PC-3 (cell line): Measurements from ENCODE around the gene SFXN4. TPM values are rescaled to one million over a fixed set of nuclear protein-coding genes. Genes with fewer than 3 reads are reported as not detected.

ENCODE experiments used
- ATAC-seq: fragments of 200-7000 bp; cut with Tn5 transposase; 2 replicates; pipeline ENCODE4 v1.9.1; 2020; ENCODE audit warnings: mild to moderate bottlenecking, moderate library complexity
- BruUV-seq: library from RNA; stranded (reverse); fragments of 400-500 nt; replicated peaks from 2 replicates; lab custom pipeline; 2021; lab: Mats Ljungman, UMichigan
- CTCF ChIA-PET: fragments of 300-600 bp; sonication (Branson Sonifier 250); formaldehyde crosslinking; loops from one replicate; lab custom pipeline; 2022; ENCODE audit warnings: antibody characterized with exemption; lab: Charles Lee
- POLR2A ChIA-PET: fragments of 300-600 bp; sonication (Branson Sonifier 250); formaldehyde crosslinking; loops from one replicate; lab custom pipeline; 2022; ENCODE audit warnings: antibody characterized with exemption; ENCODE audit not compliant: unreplicated experiment; lab: Charles Lee
- DNase-seq: peaks from one replicate; pipeline ENCODE4 v3.0.0-alpha.2; 2015
- H2AFZ ChIP-seq: fragments of 300-600 bp; sonication (generic); 2 replicates; pipeline ENCODE4 v1.6.0; 2016; ENCODE audit warnings: antibody characterized with exemption, low read length
- H3F3A ChIP-seq: fragments of 300-600 bp; sonication (generic); one replicate; pipeline ENCODE4 v1.6.0; 2017; ENCODE audit warnings: antibody characterized with exemption, low read length, control low read depth, mild to moderate bottlenecking; ENCODE audit not compliant: unreplicated experiment
- H3K27ac ChIP-seq: fragments of 300-600 bp; sonication (generic); 2 replicates; pipeline ENCODE4 v1.5.1; 2016; ENCODE audit warnings: mild to moderate bottlenecking, low read length
- H3K27me3 ChIP-seq: fragments of 300-600 bp; sonication (generic); 2 replicates; pipeline ENCODE4 v1.6.1; 2016; ENCODE audit warnings: low read length, mixed read lengths
- H3K36me3 ChIP-seq: fragments of 300-600 bp; sonication (generic); 2 replicates; pipeline ENCODE4 v1.6.1; 2016; ENCODE audit warnings: low read depth, mixed run types, low read length, mixed read lengths
- H3K4me1 ChIP-seq: fragments of 300-600 bp; sonication (generic); 2 replicates; pipeline ENCODE4 v1.5.1; 2016; ENCODE audit warnings: low read length; ENCODE audit not compliant: insufficient read depth
- H3K4me2 ChIP-seq: fragments of 300-600 bp; sonication (generic); 2 replicates; pipeline ENCODE4 v1.6.0; 2016; ENCODE audit warnings: low read length
- H3K4me3 ChIP-seq: fragments of 300-600 bp; sonication (generic); 2 replicates; pipeline ENCODE4 v1.5.1; 2016; ENCODE audit warnings: mild to moderate bottlenecking, low read length, mixed read lengths
- H3K79me2 ChIP-seq: fragments of 300-600 bp; sonication (generic); 2 replicates; pipeline ENCODE4 v1.6.1; 2017; ENCODE audit warnings: low read length, mixed read lengths
- H3K9ac ChIP-seq: fragments of 300-600 bp; sonication (generic); 2 replicates; pipeline ENCODE4 v1.6.0; 2016; ENCODE audit warnings: mild to moderate bottlenecking, low read length
- H3K9me2 ChIP-seq: fragments of 300-600 bp; sonication (generic); replicated peaks from 2 replicates; pipeline ENCODE4 v1.6.1; 2016; ENCODE audit warnings: mixed run types, low read length, mixed read lengths
- H3K9me3 ChIP-seq: fragments of 300-600 bp; sonication (generic); 2 replicates; pipeline ENCODE4 v1.6.1; 2016; ENCODE audit warnings: low read length, mixed read lengths
- H4K20me1 ChIP-seq: fragments of 300-600 bp; sonication (generic); 2 replicates; pipeline ENCODE4 v1.6.1; 2016; ENCODE audit warnings: low read length, mixed read lengths
- CTCF ChIP-seq: fragments of 300-600 bp; sonication (generic); conservative IDR thresholded peaks from 2 replicates; pipeline ENCODE4 v1.5.1; 2017; ENCODE audit warnings: antibody characterized with exemption, low read depth, mild to moderate bottlenecking, low read length
- EZH2 ChIP-seq: fragments of 300-600 bp; sonication (generic); IDR thresholded peaks from one replicate; pipeline ENCODE4 v1.6.1; 2017; ENCODE audit warnings: antibody characterized with exemption, mild to moderate bottlenecking, low read length; ENCODE audit not compliant: unreplicated experiment
- EZH2phosphoT487 ChIP-seq: fragments of 300-600 bp; sonication (generic); IDR thresholded peaks from 2 replicates; pipeline ENCODE4 v1.6.1; 2018; ENCODE audit warnings: mild to moderate bottlenecking, antibody characterized with exemption, low read length, borderline replicate concordance
- intact Hi-C: fragments of 100-400 bp; cut with micrococcal nuclease; formaldehyde crosslinking; loops from 2 replicates; pipeline ENCODE4 v1.9.0; 2023
- total RNA-seq: library from RNA; depleted of rRNA; stranded (reverse); fragments of >200 nt; gene quantifications from 2 replicates; pipeline ENCODE4 v1.2.3, GENCODE V29; 2014

Gene SFXN4
- total RNA-seq, 1 experiment from 2014 or later, result 32.8 TPM

- TF ChIP-seq EZH2phosphoT487, result no peak
- TF ChIP-seq EZH2, result no peak
- TF ChIP-seq CTCF, result no peak
- no TSS peak for BruUV-seq
- intact Hi-C loops, result no loop called here
- H4K20me1 ChIP-seq, result no peaks in the 10 kb centered on the region
- H3K9ac ChIP-seq, result no peak overlapping the region
- ChIA-PET POLR2A (no interaction called here), CTCF (no interaction called here)
- DNase-seq (no peak), ATAC-seq (no peak)
- H3F3A ChIP-seq, result peaks cover 5% of the 10 kb centered on the region
- H2AFZ ChIP-seq, result no peak overlapping the region
- no peaks in the 10 kb centered on the region for H3K27me3 ChIP-seq
- H3K9me2 ChIP-seq, result no peaks in the 10 kb centered on the region
- no peak overlapping the region for H3K27ac ChIP-seq
- H3K36me3 ChIP-seq, result no peaks in the 10 kb centered on the region; the same call in 1 of the 2 replicates
- H3K4me1 ChIP-seq, result peaks cover 14% of the 10 kb centered on the region
- no peaks in the 10 kb centered on the region for H3K9me3 ChIP-seq
- no peak overlapping the region for H3K4me3 ChIP-seq
- H3K79me2 ChIP-seq, result peaks cover 13% of the 10 kb centered on the region
- no peak overlapping the region for H3K4me2 ChIP-seq
Measured at GRCh38 chr10:119162452-119163092, 2.9 kb downstream of the SFXN4 start.

GRCh38 chr10:119161680-119162451, 3.6 kb downstream of the SFXN4 start:
- intact Hi-C loops, result no loop called here
- Histone ChIP-seq H3K9me3 (no peaks in the 10 kb centered on the region), H3K36me3 (no peaks in the 10 kb centered on the region; the same call in 1 of the 2 replicates), H3F3A (peaks cover 5% of the 10 kb centered on the region), H2AFZ (no peak overlapping the region), H3K9ac (no peak overlapping the region), H3K79me2 (peaks cover 13% of the 10 kb centered on the region), H4K20me1 (no peaks in the 10 kb centered on the region), H3K27ac (no peak overlapping the region), H3K4me1 (peaks cover 14% of the 10 kb centered on the region), H3K4me3 (no peak overlapping the region), H3K4me2 (no peak overlapping the region), H3K9me2 (no peaks in the 10 kb centered on the region), H3K27me3 (no peaks in the 10 kb centered on the region)
- BruUV-seq, result no TSS peak
- TF ChIP-seq EZH2, result no peak
- TF ChIP-seq EZH2phosphoT487, result no peak
- no peak for TF ChIP-seq CTCF
- ATAC-seq (0 out of 2 replicates have a peak, but pooled peaks have one; percentile 19), DNase-seq (peak; percentile 23)
- ChIA-PET CTCF (no interaction called here), POLR2A (no interaction called here)
